Neural cell (in vitro differentiated cells): ENCODE measurements around the gene RITA1. TPM values are rescaled to one million over a fixed set of nuclear protein-coding genes. Genes with fewer than 3 reads are reported as not detected.

ENCODE experiments used
- H2AFZ ChIP-seq: fragments of 200-600, 300-800 bp; sonication (generic), shearing (Covaris generic); 2 replicates; pipeline ENCODE4 v1.6.0; 2014; ENCODE audit warnings: low read depth, mild to moderate bottlenecking, antibody characterized with exemption, low read length, moderate library complexity
- H3F3A ChIP-seq: fragments of 200-600 bp; shearing (Covaris generic); 2 replicates; pipeline ENCODE4 v1.6.1; 2016; ENCODE audit warnings: mild to moderate bottlenecking, moderate library complexity, mixed read lengths, antibody characterized with exemption, low read length; ENCODE audit not compliant: insufficient read depth, poor library complexity, severe bottlenecking
- H3K27ac ChIP-seq: fragments of 200-600, 300-800 bp; sonication (generic), shearing (Covaris generic); 2 replicates; pipeline ENCODE4 v1.5.1; 2014; ENCODE audit warnings: mild to moderate bottlenecking, low read length, moderate library complexity
- H3K27me3 ChIP-seq: fragments of 300-800, 200-600 bp; sonication (generic), shearing (Covaris generic); 2 replicates; pipeline ENCODE4 v1.6.0; 2014; ENCODE audit warnings: mild to moderate bottlenecking, low read depth, low read length, moderate library complexity; ENCODE audit not compliant: insufficient read depth
- H3K36me3 ChIP-seq: fragments of 300-800, 200-600 bp; sonication (generic), shearing (Covaris generic); 2 replicates; pipeline ENCODE4 v1.5.1; 2014; ENCODE audit warnings: mild to moderate bottlenecking, antibody characterized with exemption, low read length, moderate library complexity; ENCODE audit not compliant: insufficient read depth
- H3K4me2 ChIP-seq: fragments of 300-800, 200-600 bp; sonication (generic), shearing (Covaris generic); 2 replicates; pipeline ENCODE4 v1.6.0; 2014; ENCODE audit warnings: mild to moderate bottlenecking, low read length
- H3K4me3 ChIP-seq: fragments of 300-800, 200-600 bp; sonication (generic), shearing (Covaris generic); 2 replicates; pipeline ENCODE4 v1.5.1; 2014; ENCODE audit warnings: mild to moderate bottlenecking, low read length, moderate library complexity
- H3K79me2 ChIP-seq: fragments of 200-600 bp; shearing (Covaris generic); replicated peaks from 2 replicates; pipeline ENCODE4 v1.6.0; 2014; ENCODE audit warnings: mild to moderate bottlenecking, low read length, moderate library complexity; ENCODE audit not compliant: insufficient read depth
- H3K9ac ChIP-seq: fragments of 300-800, 200-600 bp; sonication (generic), shearing (Covaris generic); 2 replicates; pipeline ENCODE4 v1.6.1; 2016; ENCODE audit warnings: mild to moderate bottlenecking, low read length, mixed read lengths
- H3K9me2 ChIP-seq: fragments of 200-600 bp; shearing (Covaris generic); 2 replicates; pipeline ENCODE4 v1.6.1; 2016; ENCODE audit warnings: mild to moderate bottlenecking, low read length, mixed read lengths; ENCODE audit not compliant: insufficient read depth
- H3K9me3 ChIP-seq: fragments of 200-600, 300-800 bp; sonication (generic), shearing (Covaris generic); 2 replicates; pipeline ENCODE4 v1.6.1; 2016; ENCODE audit warnings: mild to moderate bottlenecking, mixed run types, low read length, moderate library complexity, mixed read lengths
- H4K20me1 ChIP-seq: fragments of 200-600 bp; shearing (Covaris generic); 2 replicates; pipeline ENCODE4 v1.6.1; 2016; ENCODE audit warnings: mild to moderate bottlenecking, mixed run types; ENCODE audit not compliant: insufficient read depth
- CTCF ChIP-seq: fragments of 450-650 bp; IDR thresholded peaks from 2 replicates; pipeline ENCODE4 v1.5.1; 2014; ENCODE audit warnings: antibody characterized with exemption, mild to moderate bottlenecking, moderate library complexity; ENCODE audit not compliant: poor library complexity, severe bottlenecking
- EP300 ChIP-seq: fragments of 450-650 bp; conservative IDR thresholded peaks from 2 replicates; pipeline ENCODE4 v1.6.1; 2014; ENCODE audit warnings: antibody characterized with exemption, mild to moderate bottlenecking, moderate library complexity; ENCODE audit not compliant: poor library complexity, severe bottlenecking
- EZH2 ChIP-seq: fragments of 200-600, 300-800 bp; shearing (Covaris generic), sonication (generic); IDR thresholded peaks from 2 replicates; pipeline ENCODE4 v1.6.1; 2014; ENCODE audit warnings: antibody characterized with exemption, low read length, borderline replicate concordance, mild to moderate bottlenecking; ENCODE audit not compliant: insufficient read depth, poor library complexity, severe bottlenecking
- MXI1 ChIP-seq: fragments of 450-650 bp; conservative IDR thresholded peaks from 2 replicates; pipeline ENCODE4 v1.6.1; 2014; ENCODE audit warnings: antibody characterized with exemption, mild to moderate bottlenecking; ENCODE audit not compliant: poor library complexity, severe bottlenecking
- POLR2AphosphoS5 ChIP-seq: IDR thresholded peaks from 2 replicates; pipeline ENCODE4 v1.6.1; 2012
- RAD21 ChIP-seq: fragments of 450-650 bp; conservative IDR thresholded peaks from 2 replicates; pipeline ENCODE4 v1.6.1; 2014; ENCODE audit warnings: antibody characterized with exemption, mild to moderate bottlenecking, moderate library complexity
- REST ChIP-seq: IDR thresholded peaks from 2 replicates; pipeline ENCODE4 v1.6.1; 2012; ENCODE audit warnings: borderline replicate concordance
- SMC3 ChIP-seq: fragments of 450-650 bp; conservative IDR thresholded peaks from 2 replicates; pipeline ENCODE4 v1.6.1; 2014; ENCODE audit warnings: antibody characterized with exemption, mild to moderate bottlenecking, moderate library complexity; ENCODE audit not compliant: poor library complexity
- TAF1 ChIP-seq: IDR thresholded peaks from 2 replicates; pipeline ENCODE4 v1.6.1; 2012; ENCODE audit warnings: low read depth
- polyA plus RNA-seq: library from polyadenylated mRNA; depleted of rRNA; stranded (reverse); fragments of >200 nt; gene quantifications from 2 replicates; pipeline ENCODE4 v1.2.3, GENCODE V29; 2014

RITA1 gene
- polyA plus RNA-seq, 1 donor from 2014 or later, result 23.3 TPM

- Histone ChIP-seq H2AFZ (no peak overlapping the region), H3K9me3 (no peaks in the 10 kb centered on the region), H3K4me2 (no peak overlapping the region), H3K79me2 (no peaks in the 10 kb centered on the region), H3K36me3 (no peaks in the 10 kb centered on the region), H3K9me2 (no peaks in the 10 kb centered on the region), H3K27me3 (peaks cover 24% of the 10 kb centered on the region), H3F3A (no peaks in the 10 kb centered on the region), H3K4me3 (no peak overlapping the region), H3K9ac (no peak overlapping the region), H3K27ac (no peak overlapping the region), H4K20me1 (no peaks in the 10 kb centered on the region)
- no peak for TF ChIP-seq POLR2AphosphoS5
- no peak for TF ChIP-seq EZH2
- TF ChIP-seq TAF1, result no peak
- TF ChIP-seq SMC3, result no peak
- TF ChIP-seq RAD21, result no peak
- TF ChIP-seq EP300, result no peak
- TF ChIP-seq CTCF, result no peak
Measured at GRCh38 chr12:113158439-113159203, 26.9 kb upstream of the RITA1 start.

GRCh38 chr12:113159937-113160336 lies 25.6 kb upstream of the RITA1 start:
- H3K9ac ChIP-seq, result peak overlapping the region; percentile 39
- peak overlapping the region; percentile 16 for H3K27ac ChIP-seq
- H3K4me2 ChIP-seq, result no peak overlapping the region
- H2AFZ ChIP-seq, result no peak overlapping the region
- H3K4me3 ChIP-seq, result peak overlapping the region; percentile 59
- no peaks in the 10 kb centered on the region for H3K79me2 ChIP-seq
- H4K20me1 ChIP-seq, result no peaks in the 10 kb centered on the region
- H3K27me3 ChIP-seq, result peaks cover 11% of the 10 kb centered on the region
- H3K9me3 ChIP-seq, result no peaks in the 10 kb centered on the region
- H3K36me3 ChIP-seq, result no peaks in the 10 kb centered on the region
- no peaks in the 10 kb centered on the region for H3F3A ChIP-seq
- no peak for TF ChIP-seq POLR2AphosphoS5
- TF ChIP-seq SMC3, result no peak
- no peak for TF ChIP-seq CTCF
- no peak for TF ChIP-seq RAD21
- no peak for TF ChIP-seq REST
- TF ChIP-seq TAF1, result no peak
- TF ChIP-seq EP300, result no peak
- no peak for TF ChIP-seq MXI1
- no peaks in the 10 kb centered on the region for H3K9me2 ChIP-seq
